HG02885 (cell line): Measurements from ENCODE around the gene PIP5K1C.
"Not testable (repeated sequence)": the region's sequence is repeated elsewhere in the genome, so short reads cannot be mapped to it uniquely, and the experiment has no call there.

Experiments
- ATAC-seq: cut with Tn5 transposase; IDR thresholded peaks from one replicate; pipeline ENCODE4 v1.9.1; 2021; ENCODE audit warnings: mild to moderate bottlenecking; ENCODE audit not compliant: unreplicated experiment, poor library complexity

PIP5K1C gene

GRCh38 chr19:3679138-3679537 is 21.1 kb downstream of the PIP5K1C start:
- no peak for ATAC-seq

GRCh38 chr19:3678188-3678587 is 22.1 kb downstream of the PIP5K1C start:
- no peak for ATAC-seq

DNA sequence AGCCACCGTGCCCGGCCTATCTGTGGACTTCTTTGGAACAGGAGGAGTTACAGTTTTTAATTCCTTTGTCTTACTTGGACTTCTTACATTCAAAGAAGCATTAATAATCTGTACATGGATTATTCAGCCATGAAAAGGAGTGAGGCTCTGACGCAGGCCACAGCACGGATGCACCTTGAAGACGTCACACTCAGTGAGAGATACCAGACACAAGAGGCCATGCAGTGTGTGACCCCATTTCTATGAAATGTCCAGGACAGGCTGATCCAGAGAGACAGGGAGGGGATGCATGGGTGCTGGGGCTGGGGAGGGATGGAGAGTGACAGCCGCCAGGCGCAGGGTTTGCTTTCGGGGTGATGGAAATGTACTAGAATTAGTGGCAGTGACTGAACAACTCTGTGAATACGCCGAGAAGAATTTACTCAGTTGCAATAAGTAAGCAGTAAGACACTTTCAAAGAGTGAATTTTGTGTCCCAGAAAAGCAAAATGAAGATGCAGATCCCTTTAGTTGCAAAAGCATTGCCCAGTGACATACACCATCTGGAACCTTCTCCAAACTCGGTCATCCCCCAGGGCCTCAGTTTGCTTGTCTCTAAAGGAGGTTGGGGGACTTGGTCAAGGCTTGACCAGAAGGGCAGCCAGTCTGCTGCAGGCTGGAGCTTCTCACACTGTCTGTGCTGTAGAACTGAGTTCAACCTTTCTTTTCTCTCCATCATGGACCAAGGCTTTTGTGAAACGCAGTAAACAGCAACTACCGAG is 25.3 kb downstream of the PIP5K1C start:
- no peak for ATAC-seq

DNA sequence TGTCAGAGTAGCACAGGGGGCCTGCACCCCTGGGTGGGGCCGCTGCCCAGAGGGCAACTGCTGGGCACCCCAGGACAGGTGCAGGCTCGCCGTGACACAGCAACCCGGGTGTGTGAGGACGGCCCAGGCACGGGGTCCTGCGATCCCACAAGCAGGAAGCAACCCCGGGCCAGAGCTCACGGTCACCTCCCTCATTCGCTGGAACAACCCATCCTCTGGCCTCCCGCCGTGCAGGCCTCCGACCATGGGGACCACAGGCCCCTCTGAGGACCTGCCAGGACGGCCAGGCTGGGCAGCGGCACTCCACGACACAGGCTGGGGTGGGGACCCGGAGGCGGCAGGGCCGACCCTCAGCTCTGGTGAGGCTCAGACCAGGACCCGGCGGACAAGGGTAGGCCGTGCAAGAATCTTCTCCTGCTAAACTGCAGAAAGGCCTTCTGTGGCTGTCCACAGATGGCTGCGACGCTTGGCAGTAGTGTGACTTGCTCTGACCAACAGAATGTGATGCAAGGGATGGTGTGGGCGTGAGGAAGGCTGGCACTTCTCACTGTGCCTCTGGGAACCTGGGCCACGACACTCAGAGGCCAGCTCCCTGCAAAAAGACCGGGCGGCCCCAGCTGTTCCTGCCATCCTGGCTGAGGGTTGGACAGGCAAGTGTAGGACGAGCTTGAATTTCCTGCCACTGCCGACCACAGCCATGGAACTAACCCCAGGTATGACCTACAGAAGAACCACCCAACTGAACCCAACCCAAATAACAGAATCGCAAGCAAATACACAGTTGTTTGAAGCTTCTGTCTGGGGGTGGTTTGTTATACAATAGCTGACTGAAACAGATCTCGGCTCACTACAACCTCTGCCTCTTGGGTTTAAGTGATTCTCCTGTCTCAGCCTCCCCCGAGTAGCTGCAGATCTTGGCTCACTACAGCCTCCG is 26.5 kb downstream of the PIP5K1C start:
- ATAC-seq, result no peak

DNA sequence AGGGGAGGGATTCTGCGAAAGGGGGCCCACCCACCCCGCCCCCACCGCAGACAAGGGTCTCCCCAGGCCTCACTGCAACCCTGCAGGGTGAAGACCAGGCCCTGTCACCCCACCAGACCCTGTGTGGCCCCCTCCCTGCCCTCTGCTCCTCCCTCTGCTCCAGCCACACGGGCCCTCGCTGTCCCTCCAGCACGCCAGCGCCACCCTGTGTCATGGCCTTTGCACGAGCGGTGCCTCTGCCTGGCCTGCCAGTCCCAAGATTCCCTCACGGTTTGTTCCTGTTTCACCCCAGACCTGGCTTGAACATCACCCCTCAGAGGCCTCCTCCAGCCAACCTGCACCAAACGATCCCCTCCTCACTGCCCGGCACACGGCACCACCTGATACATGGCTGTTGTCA is 27.3 kb downstream of the PIP5K1C start:
- no peak for ATAC-seq

DNA sequence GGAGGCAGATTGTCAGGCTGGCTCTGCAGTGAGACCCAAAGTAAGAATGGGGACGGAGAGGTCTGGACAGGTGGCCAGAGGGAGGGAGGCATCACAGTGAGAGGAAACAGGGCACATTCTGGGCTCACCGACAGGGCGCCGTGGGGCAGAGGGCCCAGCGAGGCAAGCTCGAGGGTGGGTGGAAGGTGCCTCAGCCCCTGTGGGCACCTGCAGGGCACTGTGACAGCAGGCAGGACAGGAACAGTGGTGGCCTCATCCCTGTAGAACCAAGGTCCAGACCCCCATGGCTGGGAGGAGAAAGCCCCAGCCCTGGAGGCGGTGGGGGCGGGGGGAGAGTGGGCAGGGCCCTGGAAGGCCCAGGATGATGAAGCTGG is 27.7 kb downstream of the PIP5K1C start:
- ATAC-seq, result no peak

- no peak for ATAC-seq
Observed at GRCh38 chr19:3671680-3672574, 28.3 kb downstream of the PIP5K1C start.

GRCh38 chr19:3670796-3671679 is 29.2 kb downstream of the PIP5K1C start:
- ATAC-seq, result no peak

DNA sequence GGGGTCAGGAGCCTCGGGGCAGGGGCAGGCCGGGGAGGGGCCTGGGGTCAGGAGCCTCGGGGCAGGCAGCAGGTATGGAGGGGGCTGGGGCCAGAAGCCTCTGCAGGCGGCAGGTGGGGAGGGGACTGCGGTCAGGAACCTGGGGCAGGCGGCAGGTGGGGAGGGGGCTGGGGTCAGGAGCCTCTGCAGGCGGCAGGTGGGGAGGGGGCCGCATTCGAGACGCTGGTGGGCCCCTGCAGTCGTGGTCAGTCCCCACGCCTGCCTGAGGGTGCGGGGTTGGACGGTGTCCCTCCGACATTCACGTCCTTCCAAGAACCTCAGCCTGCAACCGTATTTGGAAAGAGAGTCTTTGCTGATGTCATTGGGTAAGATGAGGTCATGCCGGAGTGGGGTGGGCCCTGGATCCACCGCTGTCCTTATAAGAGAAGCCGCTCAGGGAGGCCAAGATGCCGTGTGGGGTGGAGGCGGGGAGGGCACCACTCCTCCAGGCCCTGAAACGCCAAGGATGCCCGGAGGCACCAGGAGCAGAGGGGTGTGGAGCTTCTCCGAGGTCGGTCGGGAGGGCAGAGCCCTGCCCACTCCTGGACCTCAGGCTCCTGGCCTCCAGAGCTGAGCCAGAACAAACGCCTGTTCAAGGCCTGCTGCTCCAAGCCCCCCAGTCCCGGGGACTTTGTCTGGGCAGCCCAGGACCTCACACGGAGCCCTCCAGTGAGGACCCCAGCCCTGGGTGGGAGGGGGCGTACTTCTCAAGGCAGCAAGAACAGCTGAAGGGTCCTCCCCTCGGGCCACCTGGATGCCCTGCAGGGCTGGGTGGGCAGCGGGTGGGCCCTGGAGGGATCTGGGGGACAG is 30.1 kb downstream of the PIP5K1C start:
- no peak for ATAC-seq

- ATAC-seq, result no peak
Observed at GRCh38 chr19:3669082-3669946, 31.0 kb downstream of the PIP5K1C start.

- no peak for ATAC-seq
Observed at GRCh38 chr19:3668331-3669081, 31.8 kb downstream of the PIP5K1C start.

- ATAC-seq, result no peak
Observed at GRCh38 chr19:3667766-3668165, 32.5 kb downstream of the PIP5K1C start.

GRCh38 chr19:3667037-3667638 is 33.1 kb downstream of the PIP5K1C start:
- no peak for ATAC-seq

- not testable (repeated sequence) for ATAC-seq
Observed at GRCh38 chr19:3666545-3666856, 33.8 kb downstream of the PIP5K1C start.

DNA sequence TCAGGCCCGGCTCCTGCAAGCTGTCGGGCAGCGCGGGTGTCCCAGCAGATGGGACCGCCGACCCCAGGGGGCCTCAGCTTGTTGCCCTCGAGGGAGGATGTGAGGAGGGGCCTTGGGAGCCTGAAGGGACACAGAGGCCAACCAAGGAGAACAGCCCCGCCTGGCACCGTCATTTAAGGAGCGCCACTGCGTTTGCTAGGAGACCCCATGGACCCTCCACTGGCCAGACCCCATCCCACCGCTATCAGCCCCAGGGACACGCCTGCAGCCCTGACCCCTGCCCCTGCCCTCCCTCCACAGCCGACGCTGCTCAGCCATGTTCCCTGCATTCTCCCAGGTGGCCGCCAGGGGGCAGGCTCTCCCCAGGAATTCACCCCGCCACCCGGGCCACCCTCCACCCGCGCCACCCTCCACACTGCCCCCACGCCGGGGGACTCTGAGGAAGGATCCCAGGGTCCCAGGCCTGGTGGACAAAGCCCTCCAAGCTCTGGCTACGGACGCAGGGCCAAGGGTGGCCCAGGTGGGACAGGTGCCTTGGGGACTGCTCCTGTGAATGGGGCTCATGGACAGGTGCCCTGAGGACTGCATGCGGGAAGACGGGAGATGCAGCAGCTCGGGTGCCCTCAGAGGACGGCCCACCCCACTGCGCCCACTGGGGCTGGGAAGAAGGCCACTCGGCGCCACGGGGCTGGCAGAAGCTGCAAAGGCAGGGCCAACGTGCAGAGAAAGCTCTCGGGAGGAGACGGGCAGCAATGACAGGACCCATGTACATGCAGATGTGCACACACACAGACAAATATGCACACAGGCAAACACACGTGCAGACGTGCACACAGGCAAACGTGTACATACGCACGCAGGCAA is 34.4 kb downstream of the PIP5K1C start:
- ATAC-seq, result no peak
